ENCODE data around the gene VDAC1.

Gene VDAC1

GRCh38 chr5:134007581-134008265 is 2.9 kb upstream of the VDAC1 start:
- no peak for DNase-seq
- Histone ChIP-seq H3K4me1 (peaks cover 0 to 26% (median 19%) of the 10 kb centered on the region in 4 donors), H3K9me3 (no peaks in the 10 kb centered on the region), H3K27ac (no peak overlapping the region), H3K27me3 (no peaks in the 10 kb centered on the region), H3K4me3 (no peak overlapping the region), H3K36me3 (no peaks in the 10 kb centered on the region)
- TF ChIP-seq, protein P1, sequence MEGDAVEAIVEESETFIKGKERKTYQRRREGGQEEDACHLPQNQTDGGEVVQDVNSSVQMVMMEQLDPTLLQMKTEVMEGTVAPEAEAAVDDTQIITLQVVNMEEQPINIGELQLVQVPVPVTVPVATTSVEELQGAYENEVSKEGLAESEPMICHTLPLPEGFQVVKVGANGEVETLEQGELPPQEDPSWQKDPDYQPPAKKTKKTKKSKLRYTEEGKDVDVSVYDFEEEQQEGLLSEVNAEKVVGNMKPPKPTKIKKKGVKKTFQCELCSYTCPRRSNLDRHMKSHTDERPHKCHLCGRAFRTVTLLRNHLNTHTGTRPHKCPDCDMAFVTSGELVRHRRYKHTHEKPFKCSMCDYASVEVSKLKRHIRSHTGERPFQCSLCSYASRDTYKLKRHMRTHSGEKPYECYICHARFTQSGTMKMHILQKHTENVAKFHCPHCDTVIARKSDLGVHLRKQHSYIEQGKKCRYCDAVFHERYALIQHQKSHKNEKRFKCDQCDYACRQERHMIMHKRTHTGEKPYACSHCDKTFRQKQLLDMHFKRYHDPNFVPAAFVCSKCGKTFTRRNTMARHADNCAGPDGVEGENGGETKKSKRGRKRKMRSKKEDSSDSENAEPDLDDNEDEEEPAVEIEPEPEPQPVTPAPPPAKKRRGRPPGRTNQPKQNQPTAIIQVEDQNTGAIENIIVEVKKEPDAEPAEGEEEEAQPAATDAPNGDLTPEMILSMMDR (IDR thresholded peaks at IDR 0.05): no peak
- intact Hi-C loops (cut with DNase I; ENCODE audit: low total_unique reads): no loop called here

DNA sequence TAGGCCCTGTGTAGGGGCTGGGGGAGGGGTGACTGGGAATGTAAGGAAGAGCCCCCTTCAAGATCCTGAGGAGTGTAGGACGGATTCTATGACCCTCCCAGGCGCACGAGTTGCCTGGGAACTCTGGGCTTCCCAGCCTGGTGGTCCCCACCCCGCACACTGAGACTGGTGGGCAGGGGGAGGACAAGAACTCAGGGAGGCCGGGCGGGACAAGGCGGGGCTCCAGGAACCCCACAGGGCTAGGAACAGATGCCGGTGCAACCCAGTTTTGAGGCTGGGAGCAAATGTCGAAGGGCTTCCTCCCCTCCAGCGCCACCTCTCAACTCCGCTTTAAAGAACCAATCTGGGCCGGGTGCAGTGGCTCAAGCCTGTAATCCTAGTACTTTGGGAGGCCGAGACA is 1.3 kb upstream of the VDAC1 start:
- H3K9me3 ChIP-seq: no peaks in the 10 kb centered on the region
- H3K36me3 ChIP-seq: no peaks in the 10 kb centered on the region
- no peak for DNase-seq
- H3K27ac ChIP-seq: peak overlapping the region; percentile 97 to 98
- TF ChIP-seq, protein P1 (IDR thresholded peaks at IDR 0.05): no peak
- intact Hi-C loops (cut with DNase I; ENCODE audit: low total_unique reads): no loop called here
- no peaks in the 10 kb centered on the region for H3K27me3 ChIP-seq
- H3K4me1 ChIP-seq: peaks cover 0 to 42% (median 32%) of the 10 kb centered on the region in 4 donors
- H3K4me3 ChIP-seq: peak overlapping the region; percentile 75 to 95

- peak overlapping the region; percentile 97 to 98 for H3K27ac ChIP-seq
- H3K36me3 ChIP-seq: no peaks in the 10 kb centered on the region
- TF ChIP-seq, protein P1 (IDR thresholded peaks at IDR 0.05): no peak
- peak overlapping the region; percentile 75 to 95 for H3K4me3 ChIP-seq
- intact Hi-C loops (cut with DNase I; ENCODE audit: low total_unique reads): no loop called here
- peak; percentile 37 to 78 for DNase-seq
- no peaks in the 10 kb centered on the region for H3K27me3 ChIP-seq
- H3K4me1 ChIP-seq: peaks cover 0 to 46% (median 35%) of the 10 kb centered on the region in 4 donors
- no peaks in the 10 kb centered on the region for H3K9me3 ChIP-seq
These were observed 764 bp upstream of the VDAC1 start for GRCh38 chr5:134005417-134006061.

- TF ChIP-seq, protein P1 (IDR thresholded peaks at IDR 0.05): no peak
- peaks cover 0 to 59% (median 48%) of the 10 kb centered on the region in 4 donors for H3K4me1 ChIP-seq
- intact Hi-C loops (cut with DNase I; ENCODE audit: low total_unique reads): no loop called here
These were observed 754 bp downstream of the VDAC1 start for GRCh38 chr5:134003817-134004625.

GRCh38 chr5:134003064-134003816 is 1.5 kb downstream of the VDAC1 start:
- Histone ChIP-seq H3K4me3 (peak overlapping the region; percentile 75 to 95), H3K9me3 (no peaks in the 10 kb centered on the region), H3K4me1 (peaks cover 0 to 64% (median 51%) of the 10 kb centered on the region in 4 donors), H3K36me3 (no peaks in the 10 kb centered on the region), H3K27me3 (no peaks in the 10 kb centered on the region), H3K27ac (peak overlapping the region; percentile 97 to 98)
- DNase-seq: no peak
- TF ChIP-seq, protein P1 (IDR thresholded peaks at IDR 0.05): no peak
- intact Hi-C loops (cut with DNase I; ENCODE audit: low total_unique reads): no loop called here

More at GRCh38 chr5:134003817-134004625, 754 bp downstream of the VDAC1 start:
- H3K36me3 ChIP-seq: no peaks in the 10 kb centered on the region
- H3K9me3 ChIP-seq: no peaks in the 10 kb centered on the region
- DNase-seq: peak; percentile 55 to 84
- H3K27me3 ChIP-seq: no peaks in the 10 kb centered on the region
- H3K27ac ChIP-seq: peak overlapping the region; percentile 97 to 98
- H3K4me3 ChIP-seq: peak overlapping the region; percentile 75 to 95

Measured in tibial artery (tissue), 4 donors.